HFFc6 (cell line): ENCODE measurements around the gene RPS19. TPM values are rescaled to one million over a fixed set of nuclear protein-coding genes. Genes with fewer than 3 reads are reported as not detected.

Source experiments
- DNase-seq: peaks from one replicate; pipeline ENCODE4 v3.0.0-alpha.2; 2018
- H3K27ac Mint-ChIP-seq: 2 replicates; pipeline ENCODE4 v1.8.0; 2020; ENCODE audit warnings: mild to moderate bottlenecking, mixed read lengths
- H3K27me3 Mint-ChIP-seq: 2 replicates; pipeline ENCODE4 v1.8.0; 2021; ENCODE audit warnings: mild to moderate bottlenecking, moderate library complexity, mixed read lengths; ENCODE audit not compliant: insufficient read depth
- H3K36me3 Mint-ChIP-seq: 2 replicates; pipeline ENCODE4 v1.8.0; 2021; ENCODE audit warnings: low read depth, mixed read lengths
- H3K4me1 Mint-ChIP-seq: 2 replicates; pipeline ENCODE4 v1.8.0; 2020; ENCODE audit warnings: low read depth, mixed read lengths
- H3K4me3 Mint-ChIP-seq: 2 replicates; pipeline ENCODE4 v1.8.0; 2020; ENCODE audit warnings: mild to moderate bottlenecking, moderate library complexity, mixed read lengths
- H3K9me3 Mint-ChIP-seq: 2 replicates; pipeline ENCODE4 v1.8.0; 2020; ENCODE audit warnings: mild to moderate bottlenecking, mixed read lengths
- microRNA-seq: library from miRNA; unstranded; fragments of <30 nt; microRNA quantifications from one replicate; pipeline ENCODE4, GENCODE V29; 2019
- total RNA-seq, 6 experiments: library from RNA; stranded (reverse); fragmentation: NEBNext Ultra II Directional; extraction: Animal tissue kit (Norgen Biotek cat#: 25700); gene quantifications; 2 replicates in 1 of 6; 3 replicates in 5 of 6; pipeline ENCODE4 v1.2.3, GENCODE V29; 2021
- TF ChIP-seq, protein P1 (sequence below): fragments of 200-600 bp; sonication (generic); IDR thresholded peaks from 2 replicates; pipeline ENCODE4 v1.5.0; 2021; ENCODE audit warnings: antibody characterized with exemption, mild to moderate bottlenecking

RPS19 gene
- total RNA-seq, 6 experiments from 2014 or later: 2,312 to 2,495 (median 2,438) TPM

- TF ChIP-seq, protein P1, sequence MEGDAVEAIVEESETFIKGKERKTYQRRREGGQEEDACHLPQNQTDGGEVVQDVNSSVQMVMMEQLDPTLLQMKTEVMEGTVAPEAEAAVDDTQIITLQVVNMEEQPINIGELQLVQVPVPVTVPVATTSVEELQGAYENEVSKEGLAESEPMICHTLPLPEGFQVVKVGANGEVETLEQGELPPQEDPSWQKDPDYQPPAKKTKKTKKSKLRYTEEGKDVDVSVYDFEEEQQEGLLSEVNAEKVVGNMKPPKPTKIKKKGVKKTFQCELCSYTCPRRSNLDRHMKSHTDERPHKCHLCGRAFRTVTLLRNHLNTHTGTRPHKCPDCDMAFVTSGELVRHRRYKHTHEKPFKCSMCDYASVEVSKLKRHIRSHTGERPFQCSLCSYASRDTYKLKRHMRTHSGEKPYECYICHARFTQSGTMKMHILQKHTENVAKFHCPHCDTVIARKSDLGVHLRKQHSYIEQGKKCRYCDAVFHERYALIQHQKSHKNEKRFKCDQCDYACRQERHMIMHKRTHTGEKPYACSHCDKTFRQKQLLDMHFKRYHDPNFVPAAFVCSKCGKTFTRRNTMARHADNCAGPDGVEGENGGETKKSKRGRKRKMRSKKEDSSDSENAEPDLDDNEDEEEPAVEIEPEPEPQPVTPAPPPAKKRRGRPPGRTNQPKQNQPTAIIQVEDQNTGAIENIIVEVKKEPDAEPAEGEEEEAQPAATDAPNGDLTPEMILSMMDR: no peak
- DNase-seq: no peak
- H3K27me3 Mint-ChIP-seq: peaks cover 20% of the 10 kb centered on the region
- no peak overlapping the region for H3K27ac Mint-ChIP-seq
- H3K4me1 Mint-ChIP-seq: no peaks in the 10 kb centered on the region
- H3K36me3 Mint-ChIP-seq: no peaks in the 10 kb centered on the region
- no peak overlapping the region for H3K4me3 Mint-ChIP-seq
- H3K9me3 Mint-ChIP-seq: no peaks in the 10 kb centered on the region
These were observed 61.0 kb downstream of the RPS19 start for GRCh38 chr19:41920882-41921576.

DNA sequence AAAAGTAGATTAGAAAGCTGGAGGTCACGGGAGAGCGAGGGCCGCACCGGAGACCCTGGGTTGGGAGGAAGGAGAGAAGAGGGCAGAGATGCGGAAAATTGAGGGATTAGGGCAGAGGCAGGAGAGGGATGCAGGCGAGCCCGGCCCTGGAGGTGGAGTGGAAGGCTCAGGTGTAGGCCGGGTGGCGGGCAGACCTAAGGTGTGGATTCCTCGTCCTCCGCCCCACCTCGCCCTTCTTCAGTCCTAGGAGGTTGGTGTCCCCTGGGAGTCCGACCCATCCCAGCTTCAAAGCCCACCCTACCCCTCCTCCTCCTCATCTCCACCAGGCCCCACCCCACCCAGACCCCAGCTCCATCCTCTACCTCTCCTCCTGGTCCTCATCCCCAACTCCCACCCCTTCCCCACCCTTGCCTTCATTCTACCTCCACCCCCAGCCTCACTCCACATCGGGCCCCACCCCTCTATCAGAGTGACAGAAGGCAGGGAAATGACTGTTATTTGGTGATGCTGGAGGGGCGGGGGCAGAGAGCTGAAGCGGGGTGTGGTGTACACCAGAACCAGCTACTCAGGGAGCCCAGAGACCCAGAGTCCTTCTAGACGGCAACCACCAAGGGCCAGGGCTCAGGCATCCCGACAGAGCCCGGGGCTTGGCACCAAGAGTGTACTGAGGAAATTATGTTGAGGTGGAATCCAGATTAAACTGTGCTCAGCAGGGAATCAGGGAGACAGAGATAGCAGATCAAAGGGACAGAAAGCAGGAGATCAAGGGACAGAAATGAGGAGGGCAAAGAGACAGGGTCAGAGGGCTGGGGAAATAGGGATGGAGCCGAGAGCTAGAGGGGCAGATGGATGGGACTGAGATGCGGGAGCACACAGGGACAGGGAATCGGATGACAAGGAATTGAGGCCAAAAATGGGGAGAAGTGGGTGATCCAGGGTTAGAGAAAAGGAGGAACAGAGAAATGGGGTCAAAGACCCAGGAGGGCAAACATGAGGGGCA lies 61.8 kb downstream of the RPS19 start:
- Mint-ChIP-seq H3K27me3 (peaks cover 20% of the 10 kb centered on the region), H3K4me1 (no peaks in the 10 kb centered on the region), H3K9me3 (no peaks in the 10 kb centered on the region), H3K27ac (no peak overlapping the region), H3K4me3 (no peak overlapping the region), H3K36me3 (no peaks in the 10 kb centered on the region)
- no peak for DNase-seq
- TF ChIP-seq, protein P1: no peak

Small RNA genes within 50 kb of the gene (microRNA-seq; reads per million reads assigned to microRNA genes)
- 2.3 reads per million for gene MIR6797

Other genes starting within 250 kb of the RPS19 start
- gene CEACAM4, start 233.2 kb upstream of the RPS19 start, total RNA-seq: not detected
- gene CEACAM7, start 172.0 kb upstream of the RPS19 start, total RNA-seq: not detected
- gene CEACAM5, start 151.6 kb upstream of the RPS19 start, total RNA-seq: under 1 TPM in 1 of 6 experiments, not detected in 5; 0.31 TPM
- not detected for gene CEACAM6, start 104.7 kb upstream of the RPS19 start, total RNA-seq
- not detected for gene CEACAM3, start 63.7 kb upstream of the RPS19 start, total RNA-seq
- not detected for gene LYPD4, start 15.6 kb upstream of the RPS19 start, total RNA-seq
- gene DMRTC2, start 15.2 kb upstream of the RPS19 start, total RNA-seq: not detected
- under 1 TPM in 4 of 6 experiments, not detected in 2; 0.23 to 0.62 (median 0.35) TPM for gene CD79A, start 17.0 kb downstream of the RPS19 start, total RNA-seq
- gene ARHGEF1, start 22.9 kb downstream of the RPS19 start, total RNA-seq: 10 to 100 TPM; 63.8 to 73.3 (median 68.2) TPM
- gene ERFL, start 68.2 kb downstream of the RPS19 start, total RNA-seq: under 1 TPM in 4 of 6 experiments, not detected in 2; 0.09 to 0.17 (median 0.12) TPM
- gene RABAC1, start 99.1 kb downstream of the RPS19 start, total RNA-seq: 100 to 1,000 TPM; 245 to 349 (median 258) TPM
- gene ATP1A3, start 134.0 kb downstream of the RPS19 start, total RNA-seq: under 1 TPM in 4 of 6 experiments, not detected in 2; 0.10 to 0.66 (median 0.33) TPM
- gene GRIK5, start 210.0 kb downstream of the RPS19 start, total RNA-seq: under 1 TPM in 5 of 6 experiments, not detected in 1; 0.07 to 0.19 (median 0.13) TPM
- gene ZNF574, start 215.9 kb downstream of the RPS19 start, total RNA-seq: 10 to 100 TPM; 14.0 to 16.5 (median 15.1) TPM